Fibroblast of upper back skin (primary cell): ENCODE results near the gene ALG12.

Experiments used
- DNase-seq: peaks from one replicate; pipeline ENCODE4 v3.0.0-alpha.2; 2013

Gene ALG12

GRCh38 chr22:49957826-49958365 is 39.7 kb upstream of the ALG12 start:
- DNase-seq = no peak

- DNase-seq = no peak
Measured at GRCh38 chr22:49956914-49957825, 38.9 kb upstream of the ALG12 start.

GRCh38 chr22:49956418-49956770 is 38.2 kb upstream of the ALG12 start:
- DNase-seq = no peak

- no peak for DNase-seq
Measured at GRCh38 chr22:49955581-49956417, 37.6 kb upstream of the ALG12 start.

GRCh38 chr22:49954991-49955580 is 36.8 kb upstream of the ALG12 start:
- DNase-seq = no peak

GRCh38 chr22:49954354-49954753 is 36.1 kb upstream of the ALG12 start:
- DNase-seq = no peak

- no peak for DNase-seq
Measured at GRCh38 chr22:49953680-49954344, 35.6 kb upstream of the ALG12 start.

- DNase-seq = no peak
Measured at GRCh38 chr22:49953027-49953679, 34.9 kb upstream of the ALG12 start.

- DNase-seq = peak; percentile 93
Measured at GRCh38 chr22:49951986-49952896, 34.0 kb upstream of the ALG12 start.

GRCh38 chr22:49951678-49951985 is 33.4 kb upstream of the ALG12 start:
- no peak for DNase-seq

GRCh38 chr22:49951000-49951677 is 32.9 kb upstream of the ALG12 start:
- DNase-seq = no peak

GRCh38 chr22:49950396-49950994 is 32.3 kb upstream of the ALG12 start:
- no peak for DNase-seq

GRCh38 chr22:49949914-49950292 is 31.7 kb upstream of the ALG12 start:
- no peak for DNase-seq

GRCh38 chr22:49948958-49949913 is 31.0 kb upstream of the ALG12 start:
- no peak for DNase-seq

- DNase-seq = no peak
Measured at GRCh38 chr22:49948116-49948957, 30.1 kb upstream of the ALG12 start.

GRCh38 chr22:49947296-49947622 is 29.0 kb upstream of the ALG12 start:
- DNase-seq = no peak

- DNase-seq = no peak
Measured at GRCh38 chr22:49946612-49947295, 28.5 kb upstream of the ALG12 start.
